ENCODE data around the gene INSYN1. TPM values are rescaled to one million over a fixed set of nuclear protein-coding genes. Genes with fewer than 3 reads are reported as not detected.

INSYN1 gene
- total RNA-seq, 1 donor from 2014 or later, result under 0.01 TPM

GRCh38 chr15:73755481-73755880 is 2.3 kb upstream of the INSYN1 start:
- H3K4me3 ChIP-seq (ENCODE audit: low read depth, low read length), result no peak overlapping the region
- DNase-seq (ENCODE audit: low read depth), result no peak
- TF ChIP-seq CTCF (conservative IDR thresholded peaks at IDR 0.05; ENCODE audit: low read depth, low read length), result no peak

GRCh38 chr15:73754461-73754860 is 1.3 kb upstream of the INSYN1 start:
- TF ChIP-seq CTCF (conservative IDR thresholded peaks at IDR 0.05; ENCODE audit: low read depth, low read length), result no peak
- DNase-seq (ENCODE audit: low read depth), result no peak
- no peak overlapping the region for H3K4me3 ChIP-seq (ENCODE audit: low read depth, low read length)

DNA sequence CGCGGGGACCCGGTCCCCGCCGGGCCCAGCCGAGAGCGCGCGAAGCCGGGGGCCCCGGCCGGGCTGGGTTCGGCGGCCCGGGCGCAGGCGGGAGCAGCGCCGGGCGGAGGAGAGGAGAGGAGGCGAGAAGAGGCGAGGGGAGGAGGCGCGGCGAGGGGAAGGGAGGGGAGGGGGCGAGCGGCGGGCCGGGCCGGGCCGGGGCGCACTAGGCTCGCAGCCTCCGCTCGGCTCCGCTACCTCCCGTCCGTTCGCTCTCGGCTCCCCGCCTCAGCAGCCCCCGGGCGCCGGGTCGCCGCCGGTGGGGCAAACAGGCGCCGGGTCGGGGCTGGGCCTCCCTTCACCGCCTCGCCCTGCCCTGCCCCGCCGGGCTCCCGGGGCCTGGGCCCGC is 351 bp downstream of the INSYN1 start:
- DNase-seq (ENCODE audit: low read depth), result no peak
- peak overlapping the region; percentile 40 for H3K4me3 ChIP-seq (ENCODE audit: low read depth, low read length)
- no peak for TF ChIP-seq CTCF (conservative IDR thresholded peaks at IDR 0.05; ENCODE audit: low read depth, low read length)

- peak overlapping the region; percentile 40 for H3K4me3 ChIP-seq (ENCODE audit: low read depth, low read length)
- no peak for DNase-seq (ENCODE audit: low read depth)
- no peak for TF ChIP-seq CTCF (conservative IDR thresholded peaks at IDR 0.05; ENCODE audit: low read depth, low read length)
Measured at GRCh38 chr15:73751899-73752805, 999 bp downstream of the INSYN1 start.

DNA sequence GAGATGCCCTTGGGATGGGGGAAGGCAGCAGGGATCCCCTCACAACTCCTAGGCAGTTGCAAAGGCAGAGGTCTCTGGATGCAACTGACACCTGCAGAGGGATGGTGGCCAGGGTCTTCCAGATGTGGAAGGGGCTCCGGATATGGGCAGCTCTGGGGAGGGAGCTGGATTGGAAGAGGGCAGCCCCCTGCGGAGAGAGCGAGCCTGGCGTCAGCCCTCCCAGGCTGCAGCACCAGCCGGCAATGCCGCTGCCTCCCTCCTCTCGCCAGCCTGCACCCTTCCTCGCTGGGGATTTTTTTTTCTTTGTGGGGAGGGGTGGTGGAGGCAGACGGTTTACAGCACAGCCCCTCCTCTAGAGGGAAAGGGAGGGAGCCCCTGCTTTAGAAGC is 1.6 kb downstream of the INSYN1 start:
- no peak for TF ChIP-seq CTCF (conservative IDR thresholded peaks at IDR 0.05; ENCODE audit: low read depth, low read length)
- DNase-seq (ENCODE audit: low read depth), result no peak
- no peak overlapping the region for H3K4me3 ChIP-seq (ENCODE audit: low read depth, low read length)

DNA sequence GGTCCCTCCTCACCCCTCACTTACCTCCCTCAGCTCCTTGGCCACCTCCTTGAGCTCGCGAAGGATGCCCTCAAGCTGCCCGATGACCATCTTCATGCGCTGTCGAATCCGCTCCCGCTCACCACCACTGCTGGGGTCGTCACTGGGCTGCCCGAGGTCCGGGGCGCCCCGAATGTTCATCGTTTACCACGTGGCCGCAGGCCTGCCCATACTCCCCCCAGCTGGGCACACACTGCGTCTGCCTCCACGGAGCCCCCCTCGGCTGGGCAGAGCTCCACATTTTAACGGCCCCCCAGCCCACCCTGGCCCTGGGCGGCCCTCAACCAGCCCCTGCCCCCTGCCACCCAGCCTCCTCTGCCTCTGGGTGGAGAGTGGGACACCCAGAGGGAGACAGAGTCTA is 2.2 kb downstream of the INSYN1 start:
- no peak for DNase-seq (ENCODE audit: low read depth)
- no peak overlapping the region for H3K4me3 ChIP-seq (ENCODE audit: low read depth, low read length)
- no peak for TF ChIP-seq CTCF (conservative IDR thresholded peaks at IDR 0.05; ENCODE audit: low read depth, low read length)

- H3K4me3 ChIP-seq (ENCODE audit: low read depth, low read length), result no peak overlapping the region
- no peak for TF ChIP-seq CTCF (conservative IDR thresholded peaks at IDR 0.05; ENCODE audit: low read depth, low read length)
- DNase-seq (ENCODE audit: low read depth), result no peak
Measured at GRCh38 chr15:73750438-73750837, 2.7 kb downstream of the INSYN1 start.
